ENCODE data around the gene SCNN1G. TPM values are rescaled to one million over a fixed set of nuclear protein-coding genes. Genes with fewer than 3 reads are reported as not detected.

SCNN1G gene
- total and polyA plus RNA-seq, 2 donors (not counting 3 experiments of a cell fraction or from before 2014, with no cell fraction given): not detected

DNA sequence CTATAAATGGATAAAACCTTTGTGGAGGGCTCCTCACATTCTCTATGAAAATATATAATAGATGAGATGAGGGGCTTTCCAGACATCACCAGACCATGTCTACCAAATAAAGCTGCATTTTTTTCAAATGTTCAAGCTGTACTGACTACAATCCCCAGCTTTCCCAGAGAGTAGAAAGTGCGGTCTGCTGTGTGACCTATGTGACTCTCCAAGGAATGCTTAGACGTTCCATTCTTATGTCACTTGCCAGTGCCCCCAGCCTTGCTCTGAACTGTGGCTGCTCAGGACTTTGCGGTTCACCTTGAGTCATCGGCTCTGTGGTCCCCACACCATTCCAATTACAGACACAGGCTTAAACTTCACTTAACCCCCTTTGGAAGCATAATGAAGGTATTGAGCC lies 71.8 kb downstream of the SCNN1G start:
- H3K9me3 ChIP-seq (replicated peaks; ENCODE audit: control insufficient read depth, insufficient read depth, low read length): no peaks in the 10 kb centered on the region
- ChIA-PET POLR2A (no interaction called here), CTCF (no interaction called here)
- H3K9me1 ChIP-seq (replicated peaks; ENCODE audit: control insufficient read depth, extremely low read depth, insufficient read depth, low read length): no peaks in the 10 kb centered on the region
- no peaks in the 10 kb centered on the region for H3K27me3 ChIP-seq (ENCODE audit: control insufficient read depth in 2 of 2, insufficient read depth in 2 of 2, low read length in 2 of 2)
- H3K4me3 ChIP-seq (replicated peaks in 1 of 3; ENCODE audit: insufficient read depth in 1 of 3, low read depth in 1 of 3, low read length in 3 of 3): no peak overlapping the region
- H2AFZ ChIP-seq (ENCODE audit: low read depth, low read length): no peak overlapping the region
- no peaks in the 10 kb centered on the region for H3K36me3 ChIP-seq (ENCODE audit: control insufficient read depth in 2 of 2, extremely low read depth in 1 of 2, insufficient read depth in 2 of 2, low read length in 2 of 2)
- dilution Hi-C loops (cut with MboI; ENCODE audit: extremely low pct_ligation_motif_present, low sequenced_read_pairs): no loop called here
- H4K20me1 ChIP-seq (replicated peaks; ENCODE audit: control insufficient read depth, extremely low read depth, insufficient read depth, low read length): no peaks in the 10 kb centered on the region
- H3K27ac ChIP-seq (ENCODE audit: insufficient read depth, low read depth, low read length): no peak overlapping the region
- intact Hi-C loops (cut with micrococcal nuclease): no loop called here
- FAIRE-seq: no peak
- H3K4me1 ChIP-seq (ENCODE audit: control insufficient read depth, extremely low read depth, insufficient read depth, low read length): no peaks in the 10 kb centered on the region
- BruUV-seq (replicated peaks): no TSS peak
- DNase-seq (ENCODE audit: low read depth, low spot score): no peak
- no peak for TF ChIP-seq EZH2 (IDR thresholded peaks at IDR 0.05; ENCODE audit: borderline replicate concordance, low read depth, low read length, severe bottlenecking)
- H3K79me2 ChIP-seq (ENCODE audit: control insufficient read depth, insufficient read depth, low read length): no peaks in the 10 kb centered on the region
- H3K9ac ChIP-seq (replicated peaks; ENCODE audit: extremely low read depth, insufficient read depth, low read length): no peak overlapping the region
- H3K4me2 ChIP-seq (ENCODE audit: insufficient read depth, low read length): no peak overlapping the region

DNA sequence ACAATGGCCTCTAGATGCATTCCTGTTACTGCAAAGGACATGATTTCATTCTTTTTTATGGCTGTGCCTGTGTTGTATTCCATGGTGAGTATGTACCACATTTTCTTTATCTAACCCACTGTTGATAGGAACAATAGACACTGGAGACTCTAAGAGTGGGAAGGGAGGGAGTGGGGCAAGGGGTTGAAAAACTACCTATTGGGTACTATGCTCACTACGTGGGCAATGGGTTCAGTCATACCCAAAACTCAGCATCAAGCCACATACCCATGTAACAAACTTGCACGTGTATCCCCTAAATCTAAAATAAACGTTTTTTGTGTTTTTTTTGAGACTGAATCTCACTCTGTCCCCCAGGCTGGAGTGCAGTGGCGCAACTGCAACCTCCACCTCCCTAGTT lies 72.5 kb downstream of the SCNN1G start:
- Histone ChIP-seq H3K36me3 (ENCODE audit: control insufficient read depth in 2 of 2, extremely low read depth in 1 of 2, insufficient read depth in 2 of 2, low read length in 2 of 2) (no peaks in the 10 kb centered on the region), H3K27me3 (ENCODE audit: control insufficient read depth in 2 of 2, insufficient read depth in 2 of 2, low read length in 2 of 2) (no peaks in the 10 kb centered on the region), H4K20me1 (replicated peaks; ENCODE audit: control insufficient read depth, extremely low read depth, insufficient read depth, low read length) (no peaks in the 10 kb centered on the region), H2AFZ (ENCODE audit: low read depth, low read length) (no peak overlapping the region), H3K4me2 (ENCODE audit: insufficient read depth, low read length) (no peak overlapping the region), H3K27ac (ENCODE audit: insufficient read depth, low read depth, low read length) (no peak overlapping the region), H3K79me2 (ENCODE audit: control insufficient read depth, insufficient read depth, low read length) (no peaks in the 10 kb centered on the region), H3K9ac (replicated peaks; ENCODE audit: extremely low read depth, insufficient read depth, low read length) (no peak overlapping the region), H3K9me3 (replicated peaks; ENCODE audit: control insufficient read depth, insufficient read depth, low read length) (no peaks in the 10 kb centered on the region), H3K4me1 (ENCODE audit: control insufficient read depth, extremely low read depth, insufficient read depth, low read length) (no peaks in the 10 kb centered on the region), H3K9me1 (replicated peaks; ENCODE audit: control insufficient read depth, extremely low read depth, insufficient read depth, low read length) (no peaks in the 10 kb centered on the region), H3K4me3 (replicated peaks in 1 of 3; ENCODE audit: insufficient read depth in 1 of 3, low read depth in 1 of 3, low read length in 3 of 3) (no peak overlapping the region)
- TF ChIP-seq POLR2AphosphoS5 (IDR thresholded peaks at IDR 0.05; ENCODE audit: insufficient read depth, low read depth, low read length) (no peak), EZH2 (IDR thresholded peaks at IDR 0.05; ENCODE audit: borderline replicate concordance, low read depth, low read length, severe bottlenecking) (no peak), JUN (IDR thresholded peaks at IDR 0.05; ENCODE audit: borderline replicate concordance, insufficient read depth, insufficient read length, low read depth) (no peak), MYC (IDR thresholded peaks at IDR 0.05; ENCODE audit: low read depth, low read length) (no peak), GATA2 (IDR thresholded peaks at IDR 0.05; ENCODE audit: insufficient read depth, insufficient read length, low read depth, low read length) (no peak), FOS (IDR thresholded peaks at IDR 0.05; ENCODE audit: borderline replicate concordance, insufficient read depth, low read length) (no peak), POLR2A (IDR thresholded peaks at IDR 0.05; ENCODE audit: low read depth, low read length) (no peak)
- TF ChIP-seq, protein P1, sequence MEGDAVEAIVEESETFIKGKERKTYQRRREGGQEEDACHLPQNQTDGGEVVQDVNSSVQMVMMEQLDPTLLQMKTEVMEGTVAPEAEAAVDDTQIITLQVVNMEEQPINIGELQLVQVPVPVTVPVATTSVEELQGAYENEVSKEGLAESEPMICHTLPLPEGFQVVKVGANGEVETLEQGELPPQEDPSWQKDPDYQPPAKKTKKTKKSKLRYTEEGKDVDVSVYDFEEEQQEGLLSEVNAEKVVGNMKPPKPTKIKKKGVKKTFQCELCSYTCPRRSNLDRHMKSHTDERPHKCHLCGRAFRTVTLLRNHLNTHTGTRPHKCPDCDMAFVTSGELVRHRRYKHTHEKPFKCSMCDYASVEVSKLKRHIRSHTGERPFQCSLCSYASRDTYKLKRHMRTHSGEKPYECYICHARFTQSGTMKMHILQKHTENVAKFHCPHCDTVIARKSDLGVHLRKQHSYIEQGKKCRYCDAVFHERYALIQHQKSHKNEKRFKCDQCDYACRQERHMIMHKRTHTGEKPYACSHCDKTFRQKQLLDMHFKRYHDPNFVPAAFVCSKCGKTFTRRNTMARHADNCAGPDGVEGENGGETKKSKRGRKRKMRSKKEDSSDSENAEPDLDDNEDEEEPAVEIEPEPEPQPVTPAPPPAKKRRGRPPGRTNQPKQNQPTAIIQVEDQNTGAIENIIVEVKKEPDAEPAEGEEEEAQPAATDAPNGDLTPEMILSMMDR (IDR thresholded peaks at IDR 0.05; ENCODE audit: extremely low read depth in 1 of 2, insufficient read depth in 1 of 2, low read depth in 1 of 2, low read length in 2 of 2): no peak
- TF ChIP-seq, protein P2, sequence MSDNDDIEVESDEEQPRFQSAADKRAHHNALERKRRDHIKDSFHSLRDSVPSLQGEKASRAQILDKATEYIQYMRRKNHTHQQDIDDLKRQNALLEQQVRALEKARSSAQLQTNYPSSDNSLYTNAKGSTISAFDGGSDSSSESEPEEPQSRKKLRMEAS (IDR thresholded peaks at IDR 0.05; ENCODE audit: insufficient read depth, insufficient read length): no peak
- BruUV-seq (replicated peaks): no TSS peak
- CTCF ChIA-PET: no interaction called here
- FAIRE-seq: no peak
- intact Hi-C loops (cut with micrococcal nuclease) (no loop called here), dilution Hi-C loops (cut with MboI; ENCODE audit: extremely low pct_ligation_motif_present, low sequenced_read_pairs) (no loop called here)
- POLR2A ChIA-PET: no interaction called here
- no peak for DNase-seq (ENCODE audit: low read depth, low spot score)
